Ovary (tissue), 3 donors: Measurements from ENCODE around the gene ZSCAN22.

Experiments used
- POLR2A ChIP-seq: fragments of 450-650 bp; IDR thresholded peaks from one replicate; pipeline ENCODE4 v1.6.1; 2017; ENCODE audit warnings: antibody characterized with exemption, mild to moderate bottlenecking, moderate library complexity
- TF ChIP-seq, protein P1 (sequence below), 3 donors: fragments of 450-650 bp in 2 of 3; fragments of 200-600 bp in 1 of 3; IDR thresholded peaks; one replicate each; pipeline versions ENCODE4 v1.5.1 to v1.8.0; 2016 to 2022; ENCODE audit warnings: antibody characterized with exemption in 3 of 3, mild to moderate bottlenecking in 1 of 3
- donor health status: DM: no; HTN: no; CAD: no.

DNA sequence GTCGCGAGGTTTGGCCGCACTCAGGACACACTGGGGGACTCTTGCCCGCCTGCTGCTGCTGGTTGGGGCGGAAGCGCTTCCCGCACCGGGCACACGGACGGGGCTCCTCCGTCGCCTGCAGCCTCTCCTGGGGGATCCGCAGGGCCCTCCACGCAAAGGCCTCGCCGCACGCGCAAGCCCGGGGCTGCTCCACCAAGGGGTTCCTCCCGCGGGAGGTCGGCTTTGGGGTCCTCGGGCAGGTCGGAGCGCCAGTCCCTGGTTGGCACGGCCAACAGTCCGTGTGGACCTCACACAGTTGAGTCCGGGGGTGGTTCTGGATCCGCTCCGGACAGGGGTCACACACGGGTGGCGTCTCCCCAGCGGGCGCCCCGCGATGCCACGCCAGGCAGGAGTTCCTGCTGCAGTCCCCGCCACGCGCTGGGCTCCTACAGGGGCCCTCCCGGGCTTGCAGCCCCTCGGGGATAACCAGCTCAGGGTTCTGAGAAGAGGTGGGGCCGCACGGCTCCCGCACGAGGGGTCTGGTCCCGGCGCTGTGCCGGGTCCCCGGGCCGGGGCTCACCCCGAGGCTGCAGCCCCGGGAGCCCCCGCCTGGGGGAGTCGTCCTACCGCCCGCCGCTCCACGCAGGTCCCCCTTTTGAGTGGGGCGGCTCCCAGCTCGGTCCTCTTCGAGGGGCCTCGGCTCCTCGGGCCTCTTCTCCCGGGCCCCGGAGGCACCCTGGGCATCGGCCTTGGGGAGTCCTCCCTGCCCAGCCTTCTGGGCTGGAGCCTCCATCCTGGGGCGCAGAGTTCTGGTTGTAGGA lies 42.0 kb downstream of the ZSCAN22 start:
- TF ChIP-seq, protein P1, sequence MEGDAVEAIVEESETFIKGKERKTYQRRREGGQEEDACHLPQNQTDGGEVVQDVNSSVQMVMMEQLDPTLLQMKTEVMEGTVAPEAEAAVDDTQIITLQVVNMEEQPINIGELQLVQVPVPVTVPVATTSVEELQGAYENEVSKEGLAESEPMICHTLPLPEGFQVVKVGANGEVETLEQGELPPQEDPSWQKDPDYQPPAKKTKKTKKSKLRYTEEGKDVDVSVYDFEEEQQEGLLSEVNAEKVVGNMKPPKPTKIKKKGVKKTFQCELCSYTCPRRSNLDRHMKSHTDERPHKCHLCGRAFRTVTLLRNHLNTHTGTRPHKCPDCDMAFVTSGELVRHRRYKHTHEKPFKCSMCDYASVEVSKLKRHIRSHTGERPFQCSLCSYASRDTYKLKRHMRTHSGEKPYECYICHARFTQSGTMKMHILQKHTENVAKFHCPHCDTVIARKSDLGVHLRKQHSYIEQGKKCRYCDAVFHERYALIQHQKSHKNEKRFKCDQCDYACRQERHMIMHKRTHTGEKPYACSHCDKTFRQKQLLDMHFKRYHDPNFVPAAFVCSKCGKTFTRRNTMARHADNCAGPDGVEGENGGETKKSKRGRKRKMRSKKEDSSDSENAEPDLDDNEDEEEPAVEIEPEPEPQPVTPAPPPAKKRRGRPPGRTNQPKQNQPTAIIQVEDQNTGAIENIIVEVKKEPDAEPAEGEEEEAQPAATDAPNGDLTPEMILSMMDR (IDR thresholded peaks at IDR 0.05) = no peak
- no peak for TF ChIP-seq POLR2A
